Progenitor cell of endocrine pancreas (in vitro differentiated cells): Measurements from ENCODE around the gene NINL. TPM values are rescaled to one million over a fixed set of nuclear protein-coding genes. Genes with fewer than 3 reads are reported as not detected.

Source experiments
- DNase-seq: peaks from one replicate; pipeline ENCODE4 v3.0.0; 2021; ENCODE audit warnings: low spot score; ENCODE audit not compliant: unreplicated experiment
- H3K27ac Mint-ChIP-seq: 2 replicates; pipeline ENCODE4 v1.8.0; 2021; ENCODE audit warnings: mild to moderate bottlenecking, moderate library complexity, mixed read lengths
- H3K27me3 Mint-ChIP-seq: 2 replicates; pipeline ENCODE4 v1.8.0; 2021; ENCODE audit warnings: mixed read lengths
- H3K36me3 Mint-ChIP-seq: 2 replicates; pipeline ENCODE4 v1.8.0; 2022; ENCODE audit warnings: mixed read lengths; ENCODE audit not compliant: insufficient read depth
- H3K4me1 Mint-ChIP-seq: 2 replicates; pipeline ENCODE4 v1.8.0; 2021; ENCODE audit warnings: low read depth, mixed read lengths
- H3K4me3 Mint-ChIP-seq: 2 replicates; pipeline ENCODE4 v1.8.0; 2021; ENCODE audit warnings: low read depth, mild to moderate bottlenecking, moderate library complexity, mixed read lengths
- H3K9me3 Mint-ChIP-seq: 2 replicates; pipeline ENCODE4 v1.8.0; 2021; ENCODE audit warnings: low read depth, mixed read lengths
- total RNA-seq: library from RNA; stranded (reverse); gene quantifications from 2 replicates; pipeline ENCODE4 v1.2.1, GENCODE V29; 2021
- TF ChIP-seq, protein P1 (sequence below): fragments of 200-600 bp; sonication (generic); IDR thresholded peaks from one replicate; pipeline ENCODE4 v1.5.0; 2021; ENCODE audit warnings: antibody characterized with exemption, mild to moderate bottlenecking; ENCODE audit not compliant: unreplicated experiment

Gene NINL
- total RNA-seq, 1 donor from 2014 or later = 125 TPM

DNA sequence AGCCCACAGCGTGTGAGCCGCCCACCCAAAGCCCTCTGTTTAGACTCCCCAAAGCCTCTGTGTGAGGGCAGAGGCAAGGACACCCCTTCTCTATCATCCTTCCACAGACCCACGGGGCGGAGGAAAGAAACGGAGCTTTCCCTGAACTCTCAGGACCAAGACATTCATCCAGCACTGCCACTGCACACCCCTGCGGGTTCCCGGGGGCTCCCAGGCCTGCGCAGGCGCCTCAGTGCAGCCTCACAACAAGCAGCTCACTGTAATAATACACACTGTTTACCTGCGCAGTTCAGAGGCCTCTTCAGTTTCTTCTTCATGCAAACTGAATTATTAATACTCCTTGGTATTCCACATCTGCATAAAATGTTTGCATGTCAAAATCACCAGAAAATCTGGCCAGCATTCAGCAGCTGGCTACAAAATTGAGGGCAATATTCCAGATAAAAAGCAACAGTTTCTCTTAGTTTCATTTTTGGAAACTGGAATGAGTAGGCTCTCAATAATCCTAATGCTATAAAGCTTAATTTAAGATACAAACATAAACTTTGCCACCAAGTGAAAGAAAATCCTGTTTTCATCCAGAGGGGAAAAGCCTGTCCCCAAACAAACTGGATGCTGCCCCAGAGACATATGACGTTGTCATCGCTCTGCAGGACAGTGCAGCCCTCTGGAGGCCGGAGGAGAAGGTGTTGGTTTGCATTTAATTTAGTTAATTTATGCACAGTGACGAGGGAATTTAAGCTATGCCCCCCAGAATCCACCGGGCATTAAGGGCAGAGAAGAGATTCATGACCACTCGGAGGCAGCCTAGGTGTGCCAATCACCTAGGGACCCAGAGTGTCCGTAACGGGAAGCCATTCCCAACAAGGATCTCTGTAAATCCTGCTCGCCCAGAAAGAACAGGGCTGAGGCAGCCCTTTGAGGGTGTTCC, 45.3 kb downstream of the NINL start:
- peaks cover 10% of the 10 kb centered on the region for H3K36me3 Mint-ChIP-seq
- H3K4me3 Mint-ChIP-seq = no peak overlapping the region
- peaks cover 40% of the 10 kb centered on the region for H3K4me1 Mint-ChIP-seq
- no peaks in the 10 kb centered on the region for H3K27me3 Mint-ChIP-seq
- H3K27ac Mint-ChIP-seq = peak overlapping the region; percentile 7
- H3K9me3 Mint-ChIP-seq = no peaks in the 10 kb centered on the region
- TF ChIP-seq, protein P1, sequence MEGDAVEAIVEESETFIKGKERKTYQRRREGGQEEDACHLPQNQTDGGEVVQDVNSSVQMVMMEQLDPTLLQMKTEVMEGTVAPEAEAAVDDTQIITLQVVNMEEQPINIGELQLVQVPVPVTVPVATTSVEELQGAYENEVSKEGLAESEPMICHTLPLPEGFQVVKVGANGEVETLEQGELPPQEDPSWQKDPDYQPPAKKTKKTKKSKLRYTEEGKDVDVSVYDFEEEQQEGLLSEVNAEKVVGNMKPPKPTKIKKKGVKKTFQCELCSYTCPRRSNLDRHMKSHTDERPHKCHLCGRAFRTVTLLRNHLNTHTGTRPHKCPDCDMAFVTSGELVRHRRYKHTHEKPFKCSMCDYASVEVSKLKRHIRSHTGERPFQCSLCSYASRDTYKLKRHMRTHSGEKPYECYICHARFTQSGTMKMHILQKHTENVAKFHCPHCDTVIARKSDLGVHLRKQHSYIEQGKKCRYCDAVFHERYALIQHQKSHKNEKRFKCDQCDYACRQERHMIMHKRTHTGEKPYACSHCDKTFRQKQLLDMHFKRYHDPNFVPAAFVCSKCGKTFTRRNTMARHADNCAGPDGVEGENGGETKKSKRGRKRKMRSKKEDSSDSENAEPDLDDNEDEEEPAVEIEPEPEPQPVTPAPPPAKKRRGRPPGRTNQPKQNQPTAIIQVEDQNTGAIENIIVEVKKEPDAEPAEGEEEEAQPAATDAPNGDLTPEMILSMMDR = peak; percentile 24
- DNase-seq = no peak

DNA sequence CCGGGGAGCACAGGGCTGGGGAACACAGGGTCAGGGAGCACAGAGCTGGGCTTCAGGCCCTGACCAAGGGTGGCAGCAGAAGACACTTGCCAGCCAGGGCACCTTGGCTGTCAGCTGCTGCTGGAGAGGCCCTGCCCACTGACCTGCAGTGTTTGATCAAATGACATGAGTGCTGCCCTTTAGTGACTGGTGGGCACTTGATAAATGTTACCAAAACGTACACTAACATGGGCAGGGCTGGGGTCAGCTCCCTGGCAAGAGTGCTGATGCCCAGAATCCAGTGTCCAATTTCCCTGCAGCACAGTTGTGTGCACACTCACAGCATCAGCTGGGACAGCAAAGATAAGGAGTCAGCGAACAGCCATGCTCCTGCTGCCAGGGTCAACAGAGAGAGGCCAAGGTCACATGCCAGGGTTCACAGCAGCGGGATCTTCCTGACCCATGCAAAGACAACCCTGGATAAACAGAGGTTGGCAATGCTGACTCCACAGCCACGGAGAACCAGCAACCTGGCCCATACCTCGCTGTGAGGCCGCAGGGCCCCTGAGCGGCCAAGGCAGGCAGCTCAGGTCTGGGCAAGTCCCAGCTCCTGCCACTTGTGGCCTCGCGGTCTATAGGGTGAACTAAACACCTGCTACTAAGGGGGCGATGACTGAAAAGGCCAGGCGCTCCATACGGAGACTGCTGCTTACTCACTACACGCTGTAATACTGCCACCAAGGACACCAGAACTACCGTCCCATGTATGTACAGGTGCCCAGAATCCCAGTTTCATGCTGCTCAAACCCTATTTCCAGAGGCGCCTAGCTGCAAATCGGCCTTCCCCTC, 46.3 kb downstream of the NINL start:
- H3K27ac Mint-ChIP-seq = peak overlapping the region; percentile 22
- TF ChIP-seq, protein P1 = no peak

DNA sequence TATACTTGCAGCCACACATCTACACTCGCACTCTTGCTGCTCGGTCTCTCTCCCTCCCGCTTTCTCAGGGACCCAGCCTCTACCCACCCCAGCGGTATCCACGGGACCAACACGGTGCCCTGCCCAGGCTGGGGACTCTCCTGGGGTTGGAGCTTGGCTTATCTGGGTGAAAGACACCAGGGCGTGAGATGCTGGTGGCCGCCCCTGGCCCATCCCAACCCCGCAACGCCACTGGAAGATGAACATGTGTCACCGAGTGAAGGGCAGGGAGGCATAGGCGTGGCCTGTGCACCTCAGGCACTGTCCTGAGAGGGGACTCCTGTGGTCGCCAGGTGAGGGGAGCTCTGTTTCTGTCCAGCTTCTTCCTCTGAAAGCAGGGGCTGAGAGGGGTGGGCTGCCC, 47.4 kb downstream of the NINL start:
- H3K27ac Mint-ChIP-seq = no peak overlapping the region
- no peaks in the 10 kb centered on the region for H3K27me3 Mint-ChIP-seq
- TF ChIP-seq, protein P1 = no peak
- H3K4me3 Mint-ChIP-seq = no peak overlapping the region
- no peaks in the 10 kb centered on the region for H3K9me3 Mint-ChIP-seq
- peaks cover 46% of the 10 kb centered on the region for H3K4me1 Mint-ChIP-seq
- H3K36me3 Mint-ChIP-seq = peaks cover 10% of the 10 kb centered on the region
- DNase-seq = no peak

More for the DNA sequence above, 46.3 kb downstream of the NINL start:
- no peak for DNase-seq
- Mint-ChIP-seq H3K36me3 (peaks cover 9% of the 10 kb centered on the region), H3K4me3 (no peak overlapping the region), H3K4me1 (peaks cover 38% of the 10 kb centered on the region), H3K9me3 (no peaks in the 10 kb centered on the region), H3K27me3 (no peaks in the 10 kb centered on the region)

DNA sequence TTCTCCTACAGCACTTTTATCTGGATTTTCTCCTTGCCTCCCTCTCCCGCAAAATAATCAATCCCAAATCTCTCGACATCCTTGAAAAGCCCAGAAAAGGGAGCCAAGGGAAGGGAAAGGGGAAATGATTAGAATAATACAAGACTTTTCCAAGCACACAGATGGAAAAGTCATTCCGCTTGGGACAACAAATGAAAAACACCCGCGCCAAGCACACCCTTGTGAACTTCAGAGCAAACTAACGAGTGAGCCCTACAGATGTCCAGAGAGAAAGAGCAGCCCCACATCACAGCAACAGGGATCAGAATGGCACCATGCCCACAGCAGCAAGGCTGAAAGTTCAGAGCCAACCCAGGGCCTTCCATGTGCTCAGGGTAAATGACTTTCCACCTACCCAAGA, 49.6 kb downstream of the NINL start:
- H3K4me3 Mint-ChIP-seq = no peak overlapping the region
- TF ChIP-seq, protein P1 = no peak
- peaks cover 5% of the 10 kb centered on the region for H3K9me3 Mint-ChIP-seq
- H3K27ac Mint-ChIP-seq = peak overlapping the region; percentile 26
- DNase-seq = no peak
- H3K4me1 Mint-ChIP-seq = peaks cover 41% of the 10 kb centered on the region
- H3K27me3 Mint-ChIP-seq = no peaks in the 10 kb centered on the region
- peaks cover 16% of the 10 kb centered on the region for H3K36me3 Mint-ChIP-seq

DNA sequence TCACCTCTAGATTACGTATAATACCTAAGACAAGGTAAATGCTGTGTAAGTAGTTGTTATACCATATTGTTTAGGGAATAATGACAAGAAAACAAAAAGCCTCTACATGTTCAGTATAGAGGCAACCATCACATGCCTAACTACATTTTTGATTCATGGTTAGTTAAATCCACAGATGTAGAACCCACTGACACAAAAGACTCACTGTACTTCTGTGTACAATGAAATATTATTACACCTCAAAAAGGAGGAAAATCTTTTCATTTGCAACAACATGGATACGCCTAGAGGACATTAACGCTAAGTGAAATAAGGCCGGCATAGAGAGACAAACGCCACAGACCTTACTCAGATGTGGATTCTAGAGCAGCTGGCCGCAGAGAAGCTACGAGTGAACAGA, 50.5 kb downstream of the NINL start:
- Mint-ChIP-seq H3K9me3 (peaks cover 10% of the 10 kb centered on the region), H3K36me3 (peaks cover 24% of the 10 kb centered on the region), H3K27ac (peak overlapping the region; percentile 17), H3K4me3 (no peak overlapping the region), H3K4me1 (peaks cover 36% of the 10 kb centered on the region), H3K27me3 (no peaks in the 10 kb centered on the region)
- DNase-seq = no peak
- TF ChIP-seq, protein P1 = no peak
